DMS114 treated with DMSO at 0.1 percent for 48 hours (cell line): Measurements from ENCODE around the gene FTO.

Source experiments
- DNase-seq: peaks from one replicate; lab custom pipeline; 2025; ENCODE audit not compliant: unreplicated experiment; lab: John Stamatoyannopoulos, UW

The FTO gene

GRCh38 chr16:53955221-53955875, 251.4 kb downstream of the FTO start:
- no peak for DNase-seq

GRCh38 chr16:53958341-53958880, 254.5 kb downstream of the FTO start:
- DNase-seq, result no peak

GRCh38 chr16:53960050-53960812, 256.3 kb downstream of the FTO start:
- DNase-seq, result no peak

- no peak for DNase-seq
Measured at GRCh38 chr16:53960954-53961616, 257.1 kb downstream of the FTO start.

- DNase-seq, result no peak
Measured at GRCh38 chr16:53962041-53962440, 258.1 kb downstream of the FTO start.

- no peak for DNase-seq
Measured at GRCh38 chr16:53964145-53964790, 260.3 kb downstream of the FTO start.

- DNase-seq, result no peak
Measured at GRCh38 chr16:53966821-53967571, 263.0 kb downstream of the FTO start.

GRCh38 chr16:53967572-53967971, 263.6 kb downstream of the FTO start:
- DNase-seq, result no peak

- DNase-seq, result no peak
Measured at GRCh38 chr16:53968454-53968853, 264.5 kb downstream of the FTO start.

GRCh38 chr16:53968896-53969295, 264.9 kb downstream of the FTO start:
- DNase-seq, result no peak

- no peak for DNase-seq
Measured at GRCh38 chr16:53971616-53972015, 267.7 kb downstream of the FTO start.

- no peak for DNase-seq
Measured at GRCh38 chr16:53973021-53973420, 269.1 kb downstream of the FTO start.

GRCh38 chr16:53974484-53975080, 270.6 kb downstream of the FTO start:
- DNase-seq, result no peak

GRCh38 chr16:53980675-53981074, 276.7 kb downstream of the FTO start:
- DNase-seq, result no peak

GRCh38 chr16:53982631-53983042, 278.7 kb downstream of the FTO start:
- DNase-seq, result no peak

- no peak for DNase-seq
Measured at GRCh38 chr16:53984936-53985335, 281.0 kb downstream of the FTO start.

- DNase-seq, result no peak
Measured at GRCh38 chr16:53985861-53986260, 281.9 kb downstream of the FTO start.

- no peak for DNase-seq
Measured at GRCh38 chr16:53986793-53987192, 282.8 kb downstream of the FTO start.

- DNase-seq, result no peak
Measured at GRCh38 chr16:53988136-53988535, 284.2 kb downstream of the FTO start.

GRCh38 chr16:53989597-53989996, 285.6 kb downstream of the FTO start:
- no peak for DNase-seq
